CD14-positive monocyte (primary cell): ENCODE data around the gene OR2T35. TPM values are rescaled to one million over a fixed set of nuclear protein-coding genes. Genes with fewer than 3 reads are reported as not detected.

ENCODE experiments used
- DNase-seq, 3 donors: peaks; one replicate each; pipeline ENCODE4 v3.0.0-alpha.2; 2011 to 2022
- H2AFZ ChIP-seq: 2 replicates; pipeline ENCODE4 v1.6.0; 2012; ENCODE audit warnings: mild to moderate bottlenecking, low read depth, low read length, inconsistent platforms; ENCODE audit not compliant: insufficient read depth, poor library complexity, severe bottlenecking
- H3K27ac ChIP-seq, 2 donors: 1 replicate in 1 of 2; 2 replicates in 1 of 2; pipeline ENCODE4 v1.5.1; 2012 to 2013; ENCODE audit warnings: low read length in 2 of 2, control low read depth in 1 of 2, inconsistent platforms in 1 of 2, low read depth in 1 of 2, mild to moderate bottlenecking in 1 of 2
- H3K27me3 ChIP-seq, 2 donors: one replicate each; pipeline versions ENCODE4 v1.6.0 to v1.6.1; 2011 to 2013; ENCODE audit warnings: low read length in 2 of 2; ENCODE audit not compliant: control insufficient read depth in 2 of 2, insufficient read depth in 2 of 2
- H3K36me3 ChIP-seq, 2 donors: replicated peaks in 1 of 2; 1 replicate in 1 of 2; 2 replicates in 1 of 2; pipeline versions ENCODE4 v1.5.1 to v1.6.1; 2012 to 2013; ENCODE audit warnings: low read length in 2 of 2, control low read depth in 1 of 2, inconsistent platforms in 1 of 2, mild to moderate bottlenecking in 1 of 2; ENCODE audit not compliant: insufficient read depth in 2 of 2, control insufficient read depth in 1 of 2
- H3K4me1 ChIP-seq, 2 donors: 1 replicate in 1 of 2; 2 replicates in 1 of 2; pipeline versions ENCODE4 v1.5.1 to v1.6.1; 2012 to 2013; ENCODE audit warnings: low read length in 2 of 2, control low read depth in 1 of 2, inconsistent platforms in 1 of 2, mild to moderate bottlenecking in 1 of 2, moderate library complexity in 1 of 2; ENCODE audit not compliant: insufficient read depth in 2 of 2, control insufficient read depth in 1 of 2
- H3K4me2 ChIP-seq: replicated peaks from 2 replicates; pipeline ENCODE3; 2012; ENCODE audit warnings: low read length, moderate library complexity, mild to moderate bottlenecking; ENCODE audit not compliant: poor library complexity, severe bottlenecking; ENCODE audit errors: extremely low read depth
- H3K4me3 ChIP-seq, 3 experiments: fragments of 200-600 bp in 1 of 3; sonication (generic) in 1 of 3; replicated peaks in 1 of 3; 1 replicate in 2 of 3; 2 replicates in 1 of 3; pipeline ENCODE4 v1.5.1; 2011 to 2013; ENCODE audit warnings: low read length in 3 of 3, mild to moderate bottlenecking in 3 of 3, control low read depth in 2 of 3, low read depth in 2 of 3, inconsistent platforms in 1 of 3, moderate library complexity in 1 of 3
- H3K79me2 ChIP-seq: 2 replicates; pipeline ENCODE4 v1.6.0; 2012; ENCODE audit warnings: mild to moderate bottlenecking, control low read depth, inconsistent platforms, low read length, moderate library complexity; ENCODE audit not compliant: insufficient read depth
- H3K9ac ChIP-seq: 2 replicates; pipeline ENCODE4 v1.6.0; 2017; ENCODE audit warnings: low read length, mild to moderate bottlenecking; ENCODE audit not compliant: insufficient read depth, poor library complexity, severe bottlenecking
- H3K9me3 ChIP-seq, 2 donors: replicated peaks in 1 of 2; 1 replicate in 1 of 2; 2 replicates in 1 of 2; pipeline versions ENCODE4 v1.5.1 to v1.6.1; 2012 to 2013; ENCODE audit warnings: low read length in 2 of 2, control low read depth in 1 of 2; ENCODE audit not compliant: control insufficient read depth in 1 of 2, insufficient read depth in 1 of 2
- H4K20me1 ChIP-seq: 2 replicates; pipeline ENCODE4 v1.6.0; 2012; ENCODE audit warnings: mild to moderate bottlenecking, low read length, control low read depth, moderate library complexity; ENCODE audit not compliant: insufficient read depth
- H3K27ac Mint-ChIP-seq, 7 donors: one replicate each; pipeline ENCODE4 v1.8.0; 2020; ENCODE audit warnings: mild to moderate bottlenecking in 7 of 7, mixed read lengths in 7 of 7, moderate library complexity in 6 of 7, inconsistent platforms in 2 of 7
- H3K27me3 Mint-ChIP-seq, 3 donors: one replicate each; pipeline ENCODE4 v1.8.0; 2021 to 2022; ENCODE audit warnings: low read depth in 3 of 3, mild to moderate bottlenecking in 3 of 3, mixed read lengths in 3 of 3, moderate library complexity in 3 of 3, inconsistent platforms in 1 of 3
- H3K36me3 Mint-ChIP-seq, 2 donors: one replicate each; pipeline ENCODE4 v1.8.0; 2020; ENCODE audit warnings: mixed read lengths in 2 of 2, inconsistent platforms in 1 of 2, mild to moderate bottlenecking in 1 of 2
- H3K4me1 Mint-ChIP-seq: one replicate; pipeline ENCODE4 v1.8.0; 2020; ENCODE audit warnings: mild to moderate bottlenecking, mixed read lengths
- H3K4me3 Mint-ChIP-seq, 2 donors: one replicate each; pipeline ENCODE4 v1.8.0; 2020; ENCODE audit warnings: mild to moderate bottlenecking in 2 of 2, mixed read lengths in 2 of 2, moderate library complexity in 1 of 2
- H3K9me3 Mint-ChIP-seq, 7 donors: one replicate each; pipeline ENCODE4 v1.8.0; 2020 to 2022; ENCODE audit warnings: mixed read lengths in 7 of 7, mild to moderate bottlenecking in 6 of 7, moderate library complexity in 6 of 7, inconsistent platforms in 2 of 7
- WGBS: methylation state at CpG from one replicate; pipeline ENCODE4 v1.1.5; 2013; ENCODE audit warnings: missing lambda C conversion rate; ENCODE audit not compliant: insufficient coverage; 5-methylcytosine and 5-hydroxymethylcytosine counted together
- intact Hi-C, 2 donors: fragments of 100-400 bp; cut with micrococcal nuclease; formaldehyde crosslinking; loops; one replicate each; pipeline versions ENCODE4 v1.15.0 to v1.15.1; 2023
- polyA plus RNA-seq, 3 donors: library from polyadenylated mRNA; depleted of rRNA in 1 of 3; unstranded in 2 of 3; stranded (reverse) in 1 of 3; fragments of 300-500 nt in 2 of 3; fragments of >200 nt in 1 of 3; fragmentation: Illumina TruSeq in 2 of 3; gene quantifications; 1 replicate in 2 of 3; 2 replicates in 1 of 3; pipeline ENCODE4 v1.2.3, GENCODE V29; 2012 to 2021
- TF ChIP-seq, protein P1 (sequence below): fragments of 200-600 bp; IDR thresholded peaks from one replicate; pipeline ENCODE4 v1.8.0; 2022; ENCODE audit warnings: antibody characterized with exemption, mild to moderate bottlenecking

The OR2T35 gene
- polyA plus RNA-seq, 3 donors = not detected

DNA sequence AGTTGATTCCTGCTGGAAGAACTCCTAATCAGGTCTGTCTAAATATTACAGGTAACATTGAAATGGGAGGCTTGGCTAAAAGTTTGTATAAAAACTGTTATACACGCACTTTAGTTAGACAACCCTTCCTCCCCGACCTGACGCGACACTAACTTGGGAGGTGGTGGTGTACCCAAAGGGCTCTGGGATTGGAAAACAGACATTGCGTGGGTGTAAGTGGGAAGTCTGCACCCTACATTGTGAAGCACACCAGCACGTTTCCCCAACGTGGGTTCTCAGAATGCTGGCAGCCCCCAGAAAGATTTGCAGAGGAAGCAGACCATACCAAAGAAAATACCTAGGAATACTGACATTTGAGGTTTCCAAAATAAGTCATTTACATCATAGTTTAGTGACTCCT is 27.0 kb downstream of the OR2T35 start:
- Histone ChIP-seq H3K9ac (no peak overlapping the region), H3K27ac (no peak overlapping the region), H3K4me3 (no peak overlapping the region), H3K36me3 (no peaks in the 10 kb centered on the region), H3K4me2 (no peak overlapping the region), H3K79me2 (no peaks in the 10 kb centered on the region), H3K9me3 (no peaks in the 10 kb centered on the region), H3K4me1 (no peaks in the 10 kb centered on the region), H2AFZ (no peak overlapping the region), H4K20me1 (no peaks in the 10 kb centered on the region), H3K27me3 (no peaks in the 10 kb centered on the region)
- Mint-ChIP-seq H3K9me3 (no peaks in the 10 kb centered on the region), H3K4me1 (no peaks in the 10 kb centered on the region), H3K27me3 (peaks cover 0 to 4% (median 0%) of the 10 kb centered on the region in 3 donors), H3K4me3 (no peak overlapping the region), H3K36me3 (no peaks in the 10 kb centered on the region), H3K27ac (no peak overlapping the region)
- DNase-seq = no peak
- WGBS = 100% methylated on average over 3 of the region's 7 CpGs
- TF ChIP-seq, protein P1, sequence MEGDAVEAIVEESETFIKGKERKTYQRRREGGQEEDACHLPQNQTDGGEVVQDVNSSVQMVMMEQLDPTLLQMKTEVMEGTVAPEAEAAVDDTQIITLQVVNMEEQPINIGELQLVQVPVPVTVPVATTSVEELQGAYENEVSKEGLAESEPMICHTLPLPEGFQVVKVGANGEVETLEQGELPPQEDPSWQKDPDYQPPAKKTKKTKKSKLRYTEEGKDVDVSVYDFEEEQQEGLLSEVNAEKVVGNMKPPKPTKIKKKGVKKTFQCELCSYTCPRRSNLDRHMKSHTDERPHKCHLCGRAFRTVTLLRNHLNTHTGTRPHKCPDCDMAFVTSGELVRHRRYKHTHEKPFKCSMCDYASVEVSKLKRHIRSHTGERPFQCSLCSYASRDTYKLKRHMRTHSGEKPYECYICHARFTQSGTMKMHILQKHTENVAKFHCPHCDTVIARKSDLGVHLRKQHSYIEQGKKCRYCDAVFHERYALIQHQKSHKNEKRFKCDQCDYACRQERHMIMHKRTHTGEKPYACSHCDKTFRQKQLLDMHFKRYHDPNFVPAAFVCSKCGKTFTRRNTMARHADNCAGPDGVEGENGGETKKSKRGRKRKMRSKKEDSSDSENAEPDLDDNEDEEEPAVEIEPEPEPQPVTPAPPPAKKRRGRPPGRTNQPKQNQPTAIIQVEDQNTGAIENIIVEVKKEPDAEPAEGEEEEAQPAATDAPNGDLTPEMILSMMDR = no peak
- intact Hi-C loops = no loop called here

GRCh38 chr1:248613742-248614141 is 31.3 kb downstream of the OR2T35 start:
- Histone ChIP-seq H3K9me3 (no peaks in the 10 kb centered on the region), H4K20me1 (no peaks in the 10 kb centered on the region), H3K4me3 (no peak overlapping the region), H3K9ac (no peak overlapping the region), H3K27me3 (no peaks in the 10 kb centered on the region), H3K27ac (no peak overlapping the region), H3K4me2 (no peak overlapping the region), H3K36me3 (no peaks in the 10 kb centered on the region), H3K4me1 (no peaks in the 10 kb centered on the region), H2AFZ (no peak overlapping the region), H3K79me2 (no peaks in the 10 kb centered on the region)
- no peak for DNase-seq
- Mint-ChIP-seq H3K9me3 (no peaks in the 10 kb centered on the region), H3K4me3 (no peak overlapping the region), H3K36me3 (no peaks in the 10 kb centered on the region), H3K27me3 (peaks cover 0 to 4% (median 1%) of the 10 kb centered on the region in 3 donors), H3K4me1 (peaks cover 2% of the 10 kb centered on the region), H3K27ac (no peak overlapping the region)
- WGBS = 100% methylated on average over 1 of the region's 1 CpG
- intact Hi-C loops = no loop called here
- TF ChIP-seq, protein P1 = no peak
